Measurements from ENCODE around the gene PAFAH1B2.
"Not testable (repeated sequence)": the region's sequence is repeated elsewhere in the genome, so short reads cannot be mapped to it uniquely, and the experiment has no call there.

PAFAH1B2 gene

DNA sequence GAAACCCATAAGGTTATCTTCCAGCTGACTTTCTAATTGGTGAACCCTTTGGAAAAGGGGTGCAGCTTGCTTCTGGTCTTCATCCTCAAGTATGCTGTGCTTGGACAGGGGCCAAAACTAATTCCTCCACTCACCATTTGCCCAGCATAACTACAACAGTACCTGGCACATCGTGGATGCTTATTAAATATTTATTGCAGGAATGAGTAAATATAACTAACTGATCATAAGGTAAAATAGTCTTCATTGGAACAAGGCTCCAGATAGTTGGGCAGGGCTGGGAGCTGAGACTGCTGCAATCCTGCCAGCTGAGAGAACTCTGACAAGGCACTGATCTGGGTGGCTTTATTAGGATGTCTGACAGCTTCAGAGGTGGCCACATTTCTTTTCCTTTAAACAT, 32.1 kb downstream of the PAFAH1B2 start:
- no peak for DNase-seq

DNA sequence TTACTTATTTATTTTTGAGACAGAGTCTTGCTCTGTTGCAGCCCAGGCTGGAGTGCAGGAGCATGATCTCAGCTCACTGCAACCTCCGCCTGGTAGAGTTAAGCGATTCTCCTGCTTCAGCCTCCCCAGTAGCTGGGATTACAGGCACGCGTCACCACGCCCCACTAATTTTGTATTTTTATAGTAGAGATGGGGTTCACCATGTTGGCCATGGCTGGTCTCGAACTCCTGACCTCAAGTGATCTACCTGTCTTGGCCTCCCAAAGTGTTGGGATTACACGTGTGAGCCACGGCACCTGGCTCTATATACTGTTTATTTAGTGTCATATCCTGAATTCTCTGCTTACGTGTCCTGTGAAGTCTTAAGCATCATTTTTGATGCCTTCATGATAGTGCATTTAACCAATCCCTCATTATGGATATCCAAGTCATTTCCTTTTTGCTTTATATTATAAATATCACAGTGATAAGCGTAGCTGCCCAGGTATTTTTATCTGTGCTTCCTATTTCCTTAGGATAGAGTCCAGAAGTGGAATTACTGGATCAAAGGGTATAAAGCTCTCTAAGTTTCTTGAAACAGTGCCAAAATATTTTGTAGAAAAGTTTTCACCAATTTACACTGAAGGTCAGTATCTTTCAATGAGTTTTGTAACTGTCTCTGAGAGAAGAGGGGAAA, 33.6 kb downstream of the PAFAH1B2 start:
- DNase-seq = no peak

DNA sequence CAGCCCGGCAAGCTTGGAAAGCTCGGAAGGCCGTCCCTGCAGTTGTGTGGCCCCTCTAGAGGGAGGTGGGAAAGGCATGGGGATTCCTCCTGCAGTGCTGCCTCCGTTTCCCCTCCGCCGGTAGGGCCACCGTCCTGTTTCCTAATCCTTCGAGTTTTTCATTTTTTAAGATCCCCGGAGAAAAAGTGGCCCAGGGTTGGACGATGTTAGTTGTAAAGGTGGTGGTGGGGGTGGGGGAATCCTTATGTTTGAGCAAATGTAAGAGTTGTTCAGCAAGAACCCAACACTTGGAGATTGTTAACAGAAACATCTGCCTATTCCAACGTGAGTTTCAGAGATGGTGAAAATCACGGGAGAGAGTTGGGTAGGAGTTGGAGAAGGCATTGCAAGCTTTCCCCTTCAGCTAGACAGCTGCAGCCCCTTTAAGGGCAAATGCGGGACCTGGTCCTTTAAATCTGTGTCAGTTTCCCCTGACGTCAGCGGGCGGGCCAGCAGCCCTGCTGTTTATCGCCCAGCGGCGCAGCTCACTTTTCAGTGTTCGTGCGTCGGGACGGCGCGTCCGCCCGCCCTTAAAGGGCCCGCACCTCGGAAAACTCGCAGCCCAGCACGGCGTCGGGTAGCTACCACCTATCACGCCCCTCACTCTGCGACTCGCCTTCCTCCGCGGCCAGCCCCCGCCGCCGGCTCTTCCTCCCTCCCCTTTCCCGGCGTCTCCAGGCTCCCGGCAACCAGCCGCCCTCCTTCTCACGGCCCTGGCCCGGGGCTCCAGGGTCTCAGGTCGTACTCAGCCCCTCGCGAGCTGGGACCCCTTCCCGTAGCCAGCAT, 34.3 kb downstream of the PAFAH1B2 start, which contains the start of gene SIDT2:
Gene SIDT2, plus strand, starts transcription at position 534 of the 825 bp plus-strand sequence. CDS start 521 bp downstream, outside the sequence.
- peak; percentile 94 for DNase-seq

DNA sequence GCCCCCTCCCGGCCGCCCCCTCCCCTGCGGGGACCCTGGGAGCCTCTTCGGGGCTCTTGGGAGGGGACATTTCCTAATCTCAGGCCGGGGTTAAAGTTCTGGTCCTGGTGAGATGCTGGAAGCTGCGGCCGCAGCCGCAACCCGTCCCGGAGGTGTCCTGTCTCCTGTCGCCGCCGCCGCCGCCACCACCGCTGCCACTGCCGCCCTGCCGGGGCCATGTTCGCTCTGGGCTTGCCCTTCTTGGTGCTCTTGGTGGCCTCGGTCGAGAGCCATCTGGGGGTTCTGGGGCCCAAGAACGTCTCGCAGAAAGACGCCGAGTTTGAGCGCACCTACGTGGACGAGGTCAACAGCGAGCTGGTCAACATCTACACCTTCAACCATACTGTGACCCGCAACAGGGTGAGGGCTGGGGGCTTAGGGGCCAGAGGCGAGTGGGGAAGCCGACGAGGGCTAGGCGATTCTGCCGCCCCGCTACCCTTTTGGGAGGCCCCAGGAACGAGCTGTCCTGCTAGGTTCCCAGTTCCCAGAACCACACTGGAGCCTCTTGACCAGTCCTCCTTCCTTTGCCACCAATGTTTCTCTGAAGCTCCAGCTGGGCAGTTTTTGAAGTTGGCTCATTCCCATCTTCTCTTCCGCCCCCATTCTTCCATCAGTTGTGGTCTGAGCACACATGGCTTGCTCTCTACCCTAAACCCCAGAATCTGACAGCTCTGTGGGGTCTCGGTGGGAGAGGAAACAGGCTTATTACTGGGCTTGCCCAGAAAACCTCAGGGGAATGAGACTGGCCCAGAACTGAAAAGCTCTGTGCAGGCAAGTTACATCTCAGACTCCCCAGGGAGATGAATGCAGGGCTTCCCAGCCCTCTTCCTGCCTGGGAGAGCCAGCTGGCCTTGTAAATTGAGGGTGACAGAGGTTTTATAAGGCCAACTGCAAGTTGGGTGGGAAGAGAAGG, 35.2 kb downstream of the PAFAH1B2 start:
- DNase-seq = peak; percentile 29

DNA sequence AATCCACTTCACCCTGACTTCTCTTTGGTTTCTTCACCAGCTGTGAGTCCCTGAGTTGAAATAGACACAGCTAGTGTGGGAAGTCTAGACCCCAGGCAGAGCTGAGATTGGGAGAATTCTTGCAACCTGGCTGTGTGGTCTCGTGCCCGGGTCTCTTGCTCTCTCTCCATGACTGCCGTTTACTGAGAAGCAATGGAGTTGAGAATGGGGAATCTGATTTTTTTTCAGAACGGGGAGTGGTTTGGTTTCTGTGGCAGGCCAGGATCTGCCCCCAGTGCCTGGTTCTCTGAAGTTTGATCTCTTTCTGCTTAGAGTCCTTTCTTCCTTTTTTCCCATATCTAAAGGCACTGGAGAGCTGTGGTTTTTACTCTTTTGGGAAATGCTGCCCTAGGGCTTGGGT, 35.9 kb downstream of the PAFAH1B2 start:
- DNase-seq = no peak

- no peak for DNase-seq
Observed at GRCh38 chr11:117180661-117181585, 36.8 kb downstream of the PAFAH1B2 start.

GRCh38 chr11:117181586-117182550, 37.8 kb downstream of the PAFAH1B2 start:
- no peak for DNase-seq

GRCh38 chr11:117182551-117182935, 38.5 kb downstream of the PAFAH1B2 start:
- DNase-seq = no peak

GRCh38 chr11:117183178-117183577, 39.1 kb downstream of the PAFAH1B2 start:
- not testable (repeated sequence) for DNase-seq

DNA sequence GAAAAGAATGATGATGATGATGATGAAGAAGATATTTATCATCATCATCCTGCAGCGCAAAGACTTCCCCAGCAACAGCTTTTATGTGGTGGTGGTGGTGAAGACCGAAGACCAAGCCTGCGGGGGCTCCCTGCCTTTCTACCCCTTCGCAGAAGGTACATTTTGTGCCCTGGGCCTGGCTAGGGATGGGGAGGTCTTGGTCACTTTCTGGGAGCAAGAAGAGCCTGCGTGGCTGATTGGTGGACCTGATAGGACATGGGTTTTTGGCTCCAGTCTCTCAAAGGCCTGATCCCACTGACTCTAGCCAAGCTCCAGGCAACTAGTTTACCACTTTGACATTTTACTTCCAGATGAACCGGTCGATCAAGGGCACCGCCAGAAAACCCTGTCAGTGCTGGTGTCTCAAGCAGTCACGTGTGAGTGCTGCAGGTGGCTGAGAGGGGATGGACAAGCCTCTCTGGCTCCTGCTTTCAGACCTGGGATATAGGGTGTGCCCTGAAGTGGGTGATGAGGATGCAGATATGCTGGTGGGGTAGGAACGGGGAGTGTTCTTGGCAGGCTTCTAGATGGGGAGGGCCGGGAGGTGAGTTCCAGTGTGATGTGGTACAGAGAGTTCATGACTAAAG, 39.8 kb downstream of the PAFAH1B2 start:
- DNase-seq = no peak

DNA sequence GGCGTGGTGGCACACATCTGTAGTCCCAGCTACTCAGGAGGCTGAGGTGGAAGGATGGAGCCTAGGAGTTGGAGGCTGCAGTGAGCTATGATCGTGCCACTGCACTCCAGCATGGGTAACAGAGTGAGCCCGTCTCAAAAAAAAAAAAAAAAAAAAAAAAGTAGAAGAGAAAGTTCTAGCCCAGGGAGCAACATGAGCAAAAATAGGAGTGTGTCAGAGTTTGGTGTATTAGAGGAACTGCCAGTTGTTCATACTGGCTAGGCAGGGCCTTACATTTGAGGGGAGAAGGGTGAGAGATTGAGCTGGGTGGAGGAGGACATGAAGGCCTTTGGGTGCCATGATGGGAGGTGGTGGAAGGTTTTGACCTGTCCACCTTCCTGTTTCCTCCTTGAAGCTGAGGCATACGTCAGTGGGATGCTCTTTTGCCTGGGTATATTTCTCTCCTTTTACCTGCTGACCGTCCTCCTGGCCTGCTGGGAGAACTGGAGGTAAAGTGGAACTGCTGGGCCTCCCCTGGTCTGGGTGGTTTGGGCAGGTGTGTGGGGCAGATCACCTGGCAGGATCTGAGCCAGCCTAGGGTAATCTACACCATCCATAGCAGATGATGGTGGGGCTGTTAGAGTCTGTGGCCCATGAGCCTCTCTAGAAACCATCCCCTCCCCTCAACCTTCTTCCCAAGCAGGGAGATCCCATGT, 41.8 kb downstream of the PAFAH1B2 start:
- no peak for DNase-seq

GRCh38 chr11:117186431-117186761, 42.3 kb downstream of the PAFAH1B2 start:
- no peak for DNase-seq

- DNase-seq = no peak
Observed at GRCh38 chr11:117187007-117187406, 42.9 kb downstream of the PAFAH1B2 start.

GRCh38 chr11:117187428-117187798, 43.3 kb downstream of the PAFAH1B2 start:
- no peak for DNase-seq

GRCh38 chr11:117187799-117188481, 43.9 kb downstream of the PAFAH1B2 start:
- DNase-seq = no peak

DNA sequence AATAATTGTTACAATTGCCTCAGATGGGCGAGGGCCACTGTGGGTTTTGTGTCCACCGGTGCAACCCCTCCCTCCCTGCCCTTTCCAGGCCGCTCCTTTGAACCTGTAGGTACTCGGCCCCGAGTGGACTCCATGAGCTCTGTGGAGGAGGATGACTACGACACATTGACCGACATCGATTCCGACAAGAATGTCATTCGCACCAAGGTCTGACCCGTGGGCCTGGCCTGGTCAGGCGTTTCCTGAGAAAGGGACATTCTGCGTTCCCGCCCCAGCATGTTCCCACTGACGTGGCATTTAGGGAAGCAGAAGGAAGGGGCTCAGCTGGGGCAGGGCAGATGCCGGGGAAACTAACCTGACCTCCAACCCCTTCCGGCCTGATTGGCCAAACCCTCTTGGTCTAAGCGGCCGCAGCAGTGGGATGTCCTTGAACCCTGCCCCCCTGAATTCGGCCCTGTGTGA, 44.6 kb downstream of the PAFAH1B2 start:
- DNase-seq = no peak

GRCh38 chr11:117189191-117189940, 45.3 kb downstream of the PAFAH1B2 start:
- no peak for DNase-seq

DNA sequence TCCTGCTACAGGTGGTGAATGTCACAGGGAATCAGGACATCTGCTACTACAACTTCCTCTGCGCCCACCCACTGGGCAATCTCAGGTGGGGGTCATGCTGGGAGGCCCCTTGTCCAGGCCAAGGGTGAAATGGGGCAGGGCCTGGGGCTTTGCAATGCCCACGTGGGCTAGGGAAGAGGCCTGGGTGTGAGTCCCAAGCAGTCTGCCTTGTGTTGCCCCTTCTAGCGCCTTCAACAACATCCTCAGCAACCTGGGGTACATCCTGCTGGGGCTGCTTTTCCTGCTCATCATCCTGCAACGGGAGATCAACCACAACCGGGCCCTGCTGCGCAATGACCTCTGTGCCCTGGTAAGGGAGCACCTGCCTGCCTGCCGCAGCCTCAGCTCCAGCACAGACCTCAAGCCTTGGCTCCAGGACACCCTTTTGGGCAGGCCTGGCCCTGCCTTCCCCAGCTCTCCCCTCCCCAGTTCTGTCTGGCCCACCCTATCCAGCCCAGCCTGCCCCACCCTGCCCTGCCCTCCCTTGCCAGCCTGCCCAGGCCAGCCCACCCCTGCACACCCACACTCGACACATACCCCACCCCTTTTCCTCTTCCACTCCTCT, 46.0 kb downstream of the PAFAH1B2 start:
- DNase-seq = no peak

Measured in NCI-H1105 (cell line).